Stimulated activated CD8-positive, alpha-beta memory T cell treated with anti-CD3 and anti-CD28 coated beads, Interleukin-4, amount 100 ng/mL, for 24 hours (primary cell): ENCODE data around the gene PITPNB.

Experiments
- DNase-seq: peaks from one replicate; pipeline ENCODE4 v3.0.0-alpha.2; 2020; ENCODE audit warnings: low read depth

Gene PITPNB

DNA sequence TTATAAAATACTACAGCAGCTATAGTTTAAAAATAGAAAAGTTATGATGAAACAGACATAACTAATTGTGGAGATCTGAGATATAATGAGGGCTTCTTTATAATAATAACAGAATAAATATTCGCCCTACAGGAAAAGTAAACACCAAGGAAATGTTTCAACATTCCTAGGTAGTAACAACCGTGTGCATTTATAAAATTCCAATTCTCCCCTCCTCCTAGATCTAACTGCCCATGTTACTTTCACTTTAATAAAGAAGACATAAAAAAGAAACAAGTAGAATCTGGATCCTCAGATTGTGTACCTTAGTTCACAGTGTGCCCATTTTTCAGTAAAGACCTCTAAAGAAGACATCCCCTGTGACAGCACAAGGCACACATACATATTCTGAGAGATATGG lies 59.7 kb downstream of the PITPNB start:
- DNase-seq, result no peak

DNA sequence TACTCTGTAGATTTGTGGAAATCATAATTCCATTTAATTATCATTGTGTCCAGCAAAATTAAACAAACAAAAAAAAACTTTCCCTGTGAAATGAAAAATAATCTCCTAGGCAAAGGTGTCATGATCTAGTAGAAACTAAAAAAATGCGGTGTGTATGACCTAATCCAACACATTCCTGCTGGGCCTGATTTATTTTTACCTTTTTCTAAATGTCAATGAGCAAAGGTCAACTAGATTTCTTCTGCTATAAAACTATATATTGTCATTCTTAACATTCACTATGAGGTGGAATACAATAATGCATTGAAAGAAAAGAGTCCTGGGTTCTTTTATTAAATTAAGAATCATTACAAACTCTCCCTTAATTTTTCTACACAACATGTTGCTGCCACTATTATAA lies 60.4 kb downstream of the PITPNB start:
- no peak for DNase-seq

DNA sequence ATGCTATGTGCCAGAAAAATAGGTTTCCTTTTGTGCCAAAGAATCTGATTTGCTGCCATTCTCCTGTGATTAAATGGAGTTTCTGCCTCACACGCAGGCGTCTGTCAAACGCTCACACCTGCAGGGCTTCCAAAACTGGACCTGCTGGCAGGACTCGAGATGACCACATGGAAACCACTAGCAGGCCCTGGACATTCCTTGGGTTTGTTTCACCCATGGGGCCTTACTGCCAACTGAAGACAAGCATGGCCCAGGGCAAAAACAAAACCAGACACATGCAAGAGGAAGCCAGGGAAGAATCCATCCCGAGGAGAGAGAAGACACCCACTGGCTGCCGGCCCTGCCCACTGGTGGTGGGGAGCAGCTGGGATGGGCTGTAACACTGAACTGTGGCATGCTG lies 61.6 kb downstream of the PITPNB start:
- no peak for DNase-seq

DNA sequence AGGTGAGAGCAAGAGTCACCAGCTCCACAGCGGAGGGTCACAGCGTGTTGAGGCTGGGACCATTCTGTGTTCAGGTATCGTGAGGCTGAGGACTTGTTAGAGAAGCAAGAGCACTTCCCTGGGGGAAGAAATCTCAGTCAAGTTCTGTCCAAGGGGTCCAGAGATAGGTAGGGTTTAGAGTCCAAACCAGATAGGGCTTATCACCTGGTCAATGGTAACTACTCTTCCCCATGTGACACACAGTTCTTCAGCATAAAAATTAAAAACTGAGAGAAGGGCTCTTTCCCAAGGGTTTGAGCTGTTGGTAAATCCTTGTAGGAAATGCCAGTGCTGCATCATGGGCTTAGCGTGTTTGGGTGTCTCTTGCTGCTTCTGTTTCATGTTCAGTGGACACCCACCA lies 62.7 kb downstream of the PITPNB start:
- no peak for DNase-seq

DNA sequence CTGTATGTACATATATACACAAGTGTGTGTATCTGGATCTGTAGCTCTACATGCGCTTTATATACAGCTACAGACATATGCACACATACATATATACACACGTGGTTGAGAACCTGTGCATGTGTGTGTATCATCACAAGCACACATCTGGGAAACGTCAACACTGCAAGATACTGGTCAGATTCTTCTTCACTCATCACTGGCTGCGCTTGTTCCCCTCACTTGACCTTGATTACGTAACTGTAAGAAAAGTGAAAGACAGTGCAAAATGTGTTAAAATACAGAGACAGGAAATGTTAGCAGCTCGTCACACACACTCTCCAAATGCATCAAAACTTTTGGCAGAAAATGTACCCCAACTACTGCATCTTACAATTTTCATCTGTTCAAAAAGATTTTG lies 65.6 kb downstream of the PITPNB start:
- no peak for DNase-seq

DNA sequence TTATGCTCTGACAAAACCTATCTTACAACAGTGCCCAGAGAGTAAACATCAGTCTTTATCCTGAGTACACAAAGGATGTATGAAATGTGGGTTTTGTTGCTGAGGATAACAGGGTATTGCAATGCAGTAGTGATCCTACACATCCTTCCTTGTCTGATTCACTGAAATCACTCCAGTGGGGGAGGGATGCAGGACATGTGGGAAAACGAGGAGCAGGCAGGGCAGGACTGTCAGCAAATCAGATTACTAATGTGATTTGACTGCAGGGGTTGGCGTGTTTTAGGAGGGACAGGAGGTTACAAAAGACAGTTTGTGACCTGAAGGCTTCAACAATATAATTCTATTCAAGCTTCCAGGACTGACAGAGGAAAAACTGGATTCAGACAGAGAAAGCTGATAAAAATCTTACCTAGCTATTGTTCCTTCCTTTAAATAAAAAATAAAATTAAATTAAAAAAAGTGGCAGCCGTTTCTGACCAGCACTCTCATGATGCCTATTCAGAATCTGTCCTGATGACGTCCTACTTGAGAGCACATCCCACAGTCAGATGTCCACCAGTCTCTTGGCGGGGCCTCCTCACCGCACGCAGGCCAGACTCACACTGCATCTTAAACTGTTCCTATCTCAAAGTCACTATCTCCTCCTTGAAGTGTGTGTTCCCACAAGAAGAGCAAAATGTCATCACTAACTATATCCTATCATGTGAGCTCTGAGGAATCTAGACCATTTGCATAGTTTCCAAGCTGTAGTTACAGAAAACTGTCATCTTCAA lies 66.9 kb downstream of the PITPNB start:
- no peak for DNase-seq

DNA sequence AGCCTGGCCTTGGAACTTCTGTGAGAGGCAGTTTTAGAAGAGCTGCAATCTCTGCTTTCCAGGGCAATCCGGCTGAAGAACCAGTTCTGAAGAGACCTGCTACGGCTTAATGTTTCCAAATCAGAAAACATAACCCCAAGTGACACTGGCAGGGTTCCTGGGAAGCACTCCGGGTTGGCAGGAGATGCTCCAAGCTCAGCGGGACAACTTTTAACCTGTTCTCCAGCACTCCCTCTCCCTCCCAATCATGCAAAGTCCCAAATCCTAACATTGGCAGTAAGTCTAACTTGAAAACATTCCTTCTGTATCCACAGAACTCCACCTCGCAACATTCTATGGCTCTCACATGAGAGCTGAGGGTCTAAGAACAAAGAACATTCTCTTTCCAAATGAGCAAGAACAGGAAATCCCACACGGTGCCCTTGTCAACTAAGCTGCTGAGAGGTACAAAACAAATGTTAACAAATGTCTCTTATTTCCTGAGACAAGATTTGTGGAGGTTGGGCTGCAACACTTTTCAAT lies 69.0 kb downstream of the PITPNB start:
- DNase-seq, result no peak

DNA sequence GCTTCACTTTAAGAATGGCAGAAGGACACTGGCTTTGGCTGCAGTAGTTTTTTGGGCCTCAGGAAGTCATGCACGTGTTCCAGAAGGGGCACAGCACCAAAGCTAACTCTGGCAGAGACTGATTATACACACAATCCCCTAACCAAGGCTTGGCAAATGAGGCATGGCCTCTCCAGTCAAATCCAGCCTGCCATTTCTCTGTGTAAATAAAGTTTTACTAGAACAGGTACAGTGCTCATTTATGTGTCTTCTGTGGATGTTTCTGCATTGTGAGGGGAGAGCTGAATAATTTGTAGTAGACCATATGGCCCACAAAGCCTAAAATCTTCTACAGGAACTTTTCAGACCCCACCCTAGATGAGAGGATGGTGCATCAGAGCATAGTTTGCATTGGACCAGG lies 71.1 kb downstream of the PITPNB start:
- no peak for DNase-seq

DNA sequence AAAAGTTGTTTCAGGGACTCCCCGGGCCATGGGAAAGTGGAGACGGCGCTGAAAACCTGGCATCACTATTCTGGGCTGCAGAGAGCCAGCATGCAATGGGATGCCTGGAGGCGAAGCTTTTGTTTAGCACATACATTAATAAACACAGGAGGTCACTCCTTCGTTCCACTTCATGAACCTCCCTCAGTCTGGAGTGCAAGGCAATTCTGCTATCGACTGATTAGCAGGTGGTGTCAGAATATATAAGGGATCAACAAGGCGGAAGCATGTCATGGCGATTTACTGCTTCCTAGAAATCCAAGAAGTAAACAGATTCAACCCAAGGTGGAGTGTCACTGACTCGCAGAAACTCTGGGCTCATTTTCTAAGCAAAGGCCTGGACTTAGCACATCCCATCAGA lies 72.1 kb downstream of the PITPNB start:
- DNase-seq, result no peak

DNA sequence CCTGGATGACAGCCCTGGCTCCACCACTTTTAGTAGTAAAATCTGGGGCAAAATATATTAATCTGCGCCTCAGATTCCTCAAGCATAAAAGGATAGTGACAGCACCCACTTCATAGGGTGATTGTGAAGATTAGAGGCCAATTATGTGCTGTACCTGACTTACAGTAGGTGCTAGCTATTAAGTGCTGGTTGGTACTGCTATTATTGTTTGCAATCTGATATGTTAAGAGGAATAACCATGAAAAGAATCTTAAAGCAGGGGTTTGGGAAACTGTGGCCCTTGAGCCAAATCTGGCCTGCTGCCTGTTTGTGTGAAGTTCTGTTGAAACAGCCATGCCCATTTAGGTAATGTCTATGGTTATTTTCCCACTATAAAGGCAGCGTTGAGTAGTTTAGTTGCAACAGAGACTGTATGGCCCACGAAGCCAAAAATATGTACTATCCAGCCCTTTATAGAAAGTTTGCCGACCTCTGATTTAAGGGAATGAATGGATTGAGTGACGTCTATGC lies 72.8 kb downstream of the PITPNB start:
- no peak for DNase-seq

DNA sequence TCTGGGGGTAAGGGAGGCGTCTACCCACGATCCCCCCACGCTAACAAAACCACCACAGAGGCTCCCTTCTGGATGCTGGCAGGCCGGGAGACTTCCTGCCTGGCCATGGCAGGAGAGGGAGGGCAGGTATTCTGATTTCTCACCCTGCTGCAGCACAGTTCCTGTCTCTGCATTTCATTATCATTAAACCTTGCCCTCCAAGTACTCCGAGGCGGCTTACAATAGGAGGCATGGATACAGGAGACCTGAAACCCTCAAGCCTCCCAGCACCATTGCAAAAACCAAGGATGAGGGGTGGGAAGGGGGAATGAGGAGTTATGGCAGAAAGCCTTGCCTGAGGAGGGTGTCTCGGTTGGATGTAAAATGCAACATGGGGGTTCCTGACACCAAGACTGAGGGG lies 73.4 kb downstream of the PITPNB start:
- no peak for DNase-seq

DNA sequence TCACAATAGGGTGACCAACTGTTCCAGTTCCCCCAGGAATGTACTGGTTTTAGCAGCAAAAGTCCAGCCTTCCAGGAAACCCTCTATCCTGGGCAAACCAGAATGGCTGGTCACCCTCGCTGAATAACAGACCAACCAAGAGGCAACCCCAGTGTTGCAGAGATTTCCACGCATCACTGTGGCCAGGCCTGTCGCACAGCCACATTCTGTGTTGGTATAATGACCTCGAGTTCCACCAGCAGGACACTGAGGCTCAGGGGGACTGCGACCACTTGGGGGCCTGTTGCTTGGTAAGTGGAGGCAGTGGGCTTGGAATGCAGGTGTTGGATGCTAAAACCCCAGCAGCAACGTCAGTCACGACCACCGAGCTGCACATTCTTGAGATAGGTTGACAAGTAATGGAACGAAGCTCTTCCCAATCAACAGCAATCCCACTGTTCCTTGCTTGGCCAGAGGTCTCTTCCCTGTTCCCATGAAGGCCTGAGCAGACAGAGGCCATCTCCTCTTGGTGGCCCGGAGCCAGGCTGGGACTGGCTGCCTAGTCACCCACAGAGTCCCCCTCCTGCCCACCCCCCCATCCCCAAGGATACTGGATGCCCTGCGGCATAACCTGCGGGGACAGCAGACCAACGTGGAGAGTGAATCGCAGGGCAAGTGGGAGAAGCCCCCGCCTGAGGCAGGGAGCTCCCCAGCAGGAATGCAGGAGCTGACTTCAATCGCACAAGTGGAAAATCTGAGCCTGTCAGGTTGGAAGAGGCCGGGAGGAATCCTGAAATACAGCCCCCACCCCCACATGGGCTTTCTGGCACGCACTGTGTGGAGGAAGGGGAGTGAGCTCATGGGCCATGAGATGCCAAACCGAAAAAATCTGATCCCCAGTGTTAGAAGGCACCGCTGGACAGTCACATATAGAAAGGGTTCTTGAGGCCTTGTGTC lies 74.1 kb downstream of the PITPNB start:
- no peak for DNase-seq

DNA sequence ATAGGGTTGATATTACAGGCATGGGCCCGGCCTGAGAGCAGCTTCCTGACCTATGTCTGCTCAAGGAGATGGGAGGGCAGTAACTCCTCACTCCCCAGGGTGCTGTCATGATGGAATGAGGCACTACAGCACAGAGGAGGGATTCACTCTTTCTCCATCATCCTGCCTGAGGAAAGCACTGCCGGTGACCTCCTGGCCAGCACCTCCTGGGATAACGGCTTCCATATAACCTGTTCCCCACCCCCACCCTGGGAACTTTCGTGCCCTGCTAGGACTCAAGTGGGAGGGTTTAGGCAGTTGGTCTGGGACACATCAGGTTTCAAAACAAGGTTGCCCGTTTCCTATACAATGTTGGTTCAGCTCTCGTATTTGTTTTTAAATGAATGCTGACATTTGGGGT lies 74.8 kb downstream of the PITPNB start:
- no peak for DNase-seq

DNA sequence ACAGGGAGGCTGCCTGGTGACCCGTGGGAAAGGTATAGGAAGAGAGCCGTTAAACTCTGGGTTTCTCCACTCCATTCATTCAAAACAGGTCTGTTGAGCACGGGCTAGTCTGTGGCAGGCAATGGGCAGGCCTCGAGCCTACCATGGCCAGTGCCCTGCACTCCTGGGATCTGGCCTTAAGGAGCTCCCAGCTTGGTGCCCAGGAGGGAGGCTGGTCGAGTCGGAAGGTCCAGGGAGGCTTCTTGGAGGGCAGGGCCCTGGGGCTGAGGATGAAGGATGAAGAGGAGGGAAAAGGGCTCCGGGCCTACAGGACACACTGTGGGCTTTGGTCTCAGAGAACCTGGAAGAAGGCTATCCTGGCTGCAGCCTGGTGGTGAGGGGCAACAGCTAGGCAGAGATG lies 75.6 kb downstream of the PITPNB start:
- no peak for DNase-seq

DNA sequence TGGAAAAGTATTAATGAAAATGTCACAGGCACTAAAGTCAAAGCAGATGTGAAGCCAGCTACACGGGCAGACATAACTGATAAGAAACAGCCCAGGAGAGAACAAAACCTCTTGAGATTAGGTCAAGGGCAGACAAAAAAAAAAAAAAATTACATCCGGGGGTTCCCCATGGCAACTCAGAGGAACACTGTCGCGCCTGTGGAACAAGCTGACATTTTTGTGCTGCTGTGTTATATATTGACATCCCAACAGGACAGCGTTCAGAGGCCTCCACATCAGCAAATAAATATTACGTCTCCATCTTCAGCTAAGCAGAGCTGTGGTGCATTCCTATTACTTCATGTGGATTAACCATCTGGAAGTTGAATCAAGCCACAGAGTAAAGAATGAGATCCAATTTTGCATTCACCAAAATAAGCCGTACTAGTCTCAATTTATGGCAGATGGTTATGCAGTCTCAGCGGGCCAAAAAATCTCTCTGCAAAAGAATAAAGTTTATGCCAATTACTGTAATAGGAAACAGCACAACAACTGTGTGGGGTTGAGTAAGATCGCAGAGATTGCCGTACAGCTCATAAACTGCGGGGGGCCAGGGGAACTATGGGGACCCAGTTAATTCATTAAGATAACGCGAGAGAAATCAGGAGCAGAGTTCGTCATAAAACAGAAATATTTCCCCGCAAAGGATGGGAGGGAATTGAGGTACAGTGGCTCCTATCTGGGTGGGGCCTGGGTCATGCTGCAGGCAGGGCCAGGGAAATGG lies 76.2 kb downstream of the PITPNB start:
- no peak for DNase-seq

DNA sequence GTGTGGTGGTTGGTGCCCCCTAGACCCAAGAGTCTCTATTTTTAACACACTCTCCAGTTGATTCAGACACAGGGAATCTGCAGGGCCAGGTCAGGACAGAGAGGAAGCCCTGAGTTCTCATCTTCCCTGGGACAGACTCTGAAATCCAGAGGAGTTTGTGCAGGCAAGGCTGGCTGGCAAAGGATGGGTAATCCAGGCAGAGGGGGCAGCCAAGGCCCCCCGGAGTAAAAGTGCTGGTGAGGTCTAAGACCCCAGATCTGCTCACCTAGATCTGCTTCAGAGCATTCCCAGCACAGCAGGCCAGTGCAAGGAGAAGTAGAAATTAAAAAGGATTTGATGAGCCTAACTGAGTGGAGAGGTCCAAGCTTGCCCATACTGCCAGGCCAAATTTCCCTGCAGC lies 76.9 kb downstream of the PITPNB start:
- DNase-seq, result no peak

DNA sequence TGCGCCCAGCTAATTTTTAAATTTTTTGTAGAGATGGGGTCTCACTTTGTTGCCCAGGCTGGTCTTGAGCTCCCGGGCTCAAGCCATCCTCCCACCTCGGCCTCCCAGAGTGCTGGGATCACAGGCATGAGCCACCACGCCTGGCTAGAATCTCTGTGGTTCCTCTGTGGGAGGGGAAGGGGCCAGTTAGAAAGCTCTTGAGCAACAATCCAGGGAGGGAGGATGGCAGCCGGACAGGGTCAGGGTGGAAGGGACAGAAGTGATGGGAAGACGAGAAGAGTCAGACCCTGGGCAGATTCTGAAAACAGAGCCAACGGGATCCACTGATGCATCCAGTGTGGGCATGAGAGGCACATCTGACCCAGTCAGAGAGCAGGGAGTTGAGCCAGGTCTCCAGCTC lies 78.6 kb downstream of the PITPNB start:
- DNase-seq, result no peak

DNA sequence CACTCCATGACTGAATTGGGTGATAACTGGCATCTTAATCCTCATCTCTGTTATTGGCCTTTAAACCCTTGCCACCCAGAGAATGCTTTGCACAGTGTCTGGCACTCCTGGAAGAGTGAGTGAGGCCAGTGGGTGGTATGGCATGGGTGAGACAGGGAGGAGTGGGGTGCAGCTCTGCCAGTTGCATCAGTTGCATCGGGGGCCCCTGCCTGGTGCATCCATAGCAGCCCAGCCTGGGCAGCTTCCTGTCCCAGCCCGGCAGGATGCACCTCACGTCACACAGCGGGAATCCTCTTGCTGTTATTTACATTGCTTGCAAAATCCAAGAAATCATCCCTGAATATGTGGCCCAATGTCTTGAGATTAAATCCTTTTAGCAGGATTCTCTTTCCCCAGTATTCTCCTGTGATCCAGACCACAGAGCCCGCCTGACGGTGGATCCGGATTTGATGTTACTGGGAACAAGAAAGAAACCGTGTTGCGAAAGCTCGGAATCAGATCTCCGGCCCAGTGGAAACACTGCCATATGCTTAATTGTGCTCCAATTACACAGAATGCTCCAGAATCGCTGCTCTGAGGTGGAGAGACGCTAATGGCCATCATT lies 79.9 kb downstream of the PITPNB start:
- no peak for DNase-seq

DNA sequence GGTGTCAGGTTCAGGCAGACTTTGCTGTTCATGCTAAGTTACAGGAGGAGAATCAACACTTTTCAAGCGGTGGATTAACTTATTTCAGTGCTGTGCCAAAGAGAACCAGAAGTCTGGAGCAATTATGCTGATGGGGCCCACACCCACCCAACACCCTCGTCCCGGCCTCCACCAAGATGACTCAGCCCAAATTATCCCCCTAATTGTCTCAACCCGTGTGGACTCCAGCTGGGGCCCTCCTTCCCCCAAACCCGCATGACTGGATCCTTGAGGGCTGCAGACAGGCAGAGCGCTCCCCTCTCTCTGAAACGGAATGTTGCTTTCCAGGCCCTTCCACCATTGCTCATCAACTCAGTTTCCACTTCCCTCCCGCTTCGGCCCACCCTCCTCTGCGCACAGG lies 82.9 kb downstream of the PITPNB start:
- DNase-seq, result no peak

DNA sequence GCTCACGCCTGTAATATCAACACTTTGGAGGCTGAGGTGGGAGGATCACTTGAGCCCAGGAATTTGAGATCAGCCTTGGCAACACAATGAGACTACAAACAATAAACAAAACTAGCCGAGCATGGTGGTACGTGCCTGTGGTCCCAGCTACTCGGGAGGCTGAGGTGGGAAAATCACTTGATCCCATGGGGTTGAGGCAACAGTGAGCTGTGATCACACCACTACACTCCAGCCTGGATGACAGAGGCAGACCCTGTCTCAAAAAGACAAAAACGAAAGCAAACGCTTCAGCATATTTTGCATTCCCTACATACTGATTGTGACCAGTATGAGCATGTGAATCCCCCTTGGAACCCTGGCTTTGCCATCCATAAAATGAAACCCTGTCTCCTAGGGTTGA lies 83.6 kb downstream of the PITPNB start:
- no peak for DNase-seq

DNA sequence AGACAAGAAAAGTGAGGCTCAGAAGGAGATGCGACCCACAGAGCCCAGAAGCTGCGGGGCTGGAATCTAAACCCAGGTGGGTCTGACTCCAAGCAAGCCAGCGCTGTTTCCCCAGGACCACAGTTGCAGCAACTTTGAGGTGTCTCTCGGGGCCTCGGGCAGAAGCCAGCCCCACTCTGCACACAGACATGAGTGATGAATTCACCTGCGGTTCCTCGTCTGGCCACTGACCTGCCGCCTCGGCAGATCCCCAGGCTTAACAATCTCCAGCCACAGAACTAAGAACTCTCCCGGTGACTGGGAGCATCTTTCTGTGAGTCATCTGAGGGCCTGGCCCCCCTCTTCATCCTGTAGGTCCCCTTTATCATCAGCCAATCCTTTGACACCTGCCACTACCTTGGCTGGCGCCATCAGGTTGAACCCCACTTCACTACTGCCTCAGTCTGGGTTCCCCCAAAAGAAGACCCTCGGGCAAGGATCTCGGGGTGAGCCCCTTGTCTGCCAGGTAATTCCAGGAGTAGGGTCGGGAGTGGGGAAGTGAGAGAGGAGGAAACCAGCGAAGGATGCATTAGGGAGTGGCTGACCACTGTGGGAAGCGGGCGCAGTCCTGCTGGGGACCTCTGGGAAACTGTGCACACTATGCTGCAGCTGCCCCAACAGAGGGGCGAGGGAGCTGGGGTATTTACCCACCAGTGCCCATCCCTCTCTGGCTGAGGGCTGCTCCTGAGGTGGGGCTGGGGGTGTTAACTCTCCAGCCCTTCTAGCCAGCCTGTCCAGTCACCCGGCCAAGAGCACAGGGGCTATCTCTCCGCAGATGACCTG lies 84.5 kb downstream of the PITPNB start:
- no peak for DNase-seq
